Fibroblast of the aortic adventitia (primary cell): ENCODE data around the gene WDR48. TPM values are rescaled to one million over a fixed set of nuclear protein-coding genes. Genes with fewer than 3 reads are reported as not detected.
A peak's percentile ranks its signal among the peaks of the same experiment; 100 is the strongest.

Experiments used
- DNase-seq: peaks from one replicate; pipeline ENCODE4 v3.0.0-alpha.2; 2010; ENCODE audit warnings: low read depth
- H3K4me3 ChIP-seq: 2 replicates; pipeline ENCODE4 v1.5.1; 2011; ENCODE audit warnings: low read depth, mild to moderate bottlenecking, control low read depth, low read length, moderate library complexity
- CTCF ChIP-seq: IDR thresholded peaks from 2 replicates; pipeline ENCODE4 v1.5.1; 2011; ENCODE audit warnings: mild to moderate bottlenecking, low read length, control low read depth, inconsistent platforms; ENCODE audit not compliant: insufficient read depth
- total RNA-seq: library from RNA; depleted of rRNA; stranded (reverse); fragments of >200 nt; gene quantifications from 2 replicates; pipeline ENCODE4 v1.2.3, GENCODE V29; 2012; ENCODE audit warnings: low replicate concordance

Gene WDR48
- total RNA-seq, 1 donor, result 41.3 TPM

GRCh38 chr3:39094851-39095677, 43.2 kb downstream of the WDR48 start:
- H3K4me3 ChIP-seq, result no peak overlapping the region
- no peak for DNase-seq
- TF ChIP-seq CTCF, result no peak

- TF ChIP-seq CTCF, result no peak
- no peak overlapping the region for H3K4me3 ChIP-seq
- no peak for DNase-seq
Observed at GRCh38 chr3:39095778-39096177, 44.0 kb downstream of the WDR48 start.

- no peak overlapping the region for H3K4me3 ChIP-seq
- peak; percentile 4 for DNase-seq
Observed at GRCh38 chr3:39096775-39097174, 45.0 kb downstream of the WDR48 start.

DNA sequence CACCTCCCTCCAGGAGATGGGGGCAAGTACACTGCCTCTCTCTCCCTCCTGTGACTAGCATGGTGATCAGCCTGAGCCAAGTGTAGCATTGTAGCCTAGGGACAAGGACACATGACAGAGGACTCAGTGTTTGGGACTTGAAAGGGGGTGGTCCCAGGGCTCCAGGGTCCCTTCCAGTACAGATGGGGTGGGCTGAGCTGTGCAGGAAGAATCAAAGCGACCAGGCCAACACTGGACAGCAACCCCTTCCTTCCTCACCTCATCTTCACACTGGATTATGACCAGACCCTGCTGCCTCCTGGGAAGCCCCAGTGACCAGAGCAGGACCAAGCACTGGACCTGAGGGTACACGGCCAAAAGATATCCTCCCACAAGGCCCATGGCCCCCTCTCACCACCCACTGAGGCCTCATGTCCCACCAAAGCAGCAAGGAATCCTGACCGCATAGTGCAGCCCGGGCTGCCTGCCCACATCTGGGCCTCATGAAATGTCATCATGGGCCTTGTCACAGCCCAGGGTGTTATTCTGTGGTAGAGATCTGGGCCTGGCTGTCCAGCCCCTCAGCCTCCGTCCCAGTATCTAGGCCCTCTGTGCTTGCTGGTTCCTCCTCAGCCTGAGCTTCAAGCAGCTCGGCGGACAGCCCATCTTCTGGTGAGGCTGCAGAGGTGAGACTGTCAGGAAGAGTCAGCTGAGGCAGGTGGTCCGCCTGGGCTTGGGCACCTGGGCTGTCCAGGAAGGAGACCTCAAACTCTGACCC, 46.1 kb downstream of the WDR48 start:
- H3K4me3 ChIP-seq, result no peak overlapping the region
- DNase-seq, result no peak
- TF ChIP-seq CTCF, result no peak

More at GRCh38 chr3:39096775-39097174, 45.0 kb downstream of the WDR48 start:
- no peak for TF ChIP-seq CTCF

GRCh38 chr3:39098473-39099000, 46.7 kb downstream of the WDR48 start:
- no peak for DNase-seq
- no peak overlapping the region for H3K4me3 ChIP-seq
- TF ChIP-seq CTCF, result no peak

- no peak overlapping the region for H3K4me3 ChIP-seq
- DNase-seq, result no peak
- no peak for TF ChIP-seq CTCF
Observed at GRCh38 chr3:39099242-39099641, 47.4 kb downstream of the WDR48 start.
